ENCODE results near the gene CERS2. TPM values are rescaled to one million over a fixed set of nuclear protein-coding genes. Genes with fewer than 3 reads are reported as not detected.

Gene CERS2
- total and polyA plus RNA-seq, 2 of the 8 experiments (the other 6 are each of a cell fraction or from before 2014, with no cell fraction given) = 216 to 237 TPM

DNA sequence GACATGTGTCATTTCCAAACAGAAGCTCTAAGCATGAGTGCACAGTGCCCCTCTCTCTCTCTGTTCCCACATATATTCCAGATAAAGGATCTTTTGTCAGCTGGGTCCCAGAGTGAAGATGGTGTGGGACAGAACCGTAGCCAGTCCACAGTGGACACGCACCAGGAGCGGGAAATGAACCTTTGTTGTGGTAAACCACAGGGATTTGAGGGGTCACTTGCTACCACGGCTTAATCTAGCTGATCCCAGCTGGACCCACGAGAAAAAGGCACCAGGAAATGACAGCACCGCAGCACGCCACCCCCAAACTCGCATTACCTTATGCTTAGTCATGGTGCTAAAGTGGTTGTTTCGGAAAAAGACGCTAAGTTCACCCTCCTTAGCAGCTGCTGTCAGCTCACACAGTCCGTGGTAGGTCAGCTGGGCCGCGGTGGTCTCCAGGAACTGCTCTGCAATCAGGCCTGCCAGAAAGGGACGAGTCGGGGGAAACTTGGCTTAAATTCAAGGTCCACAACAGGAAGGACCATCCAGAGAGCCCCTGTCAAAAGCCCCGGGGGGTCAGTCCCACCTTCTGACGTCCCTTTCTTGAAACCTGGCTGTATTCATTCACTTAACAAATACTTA is 24.5 kb upstream of the CERS2 start:
- FAIRE-seq = no peak
- POLR2A ChIA-PET (ENCODE audit: partially characterized antibody) = interaction anchor here (0.6 to 6.3 kb wide), 3 partner anchors 17 to 51 kb away, joined by 4 to 44 read pairs (median 11); partner anchors contain the start of genes ANXA9 and CERS2
- TF ChIP-seq JUN (IDR thresholded peaks at IDR 0.05; ENCODE audit: low read depth, low read length) (no peak), CBX8 (IDR thresholded peaks at IDR 0.05; ENCODE audit: borderline replicate concordance, low read depth, low read length) (no peak), TCF12 (IDR thresholded peaks at IDR 0.05; ENCODE audit: low read depth, low read length) (no peak), SUZ12 (IDR thresholded peaks at IDR 0.05; ENCODE audit: low read length) (no peak), JUND (IDR thresholded peaks at IDR 0.05; ENCODE audit: low read length) (no peak), BRCA1 (IDR thresholded peaks at IDR 0.05; ENCODE audit: low read depth, low read length) (no peak), RAD21 (IDR thresholded peaks at IDR 0.05 in 1 of 2, conservative IDR thresholded peaks at IDR 0.05 in 1 of 2; ENCODE audit: low read depth in 2 of 2, low read length in 2 of 2) (no peak)
- TF ChIP-seq, protein P1, sequence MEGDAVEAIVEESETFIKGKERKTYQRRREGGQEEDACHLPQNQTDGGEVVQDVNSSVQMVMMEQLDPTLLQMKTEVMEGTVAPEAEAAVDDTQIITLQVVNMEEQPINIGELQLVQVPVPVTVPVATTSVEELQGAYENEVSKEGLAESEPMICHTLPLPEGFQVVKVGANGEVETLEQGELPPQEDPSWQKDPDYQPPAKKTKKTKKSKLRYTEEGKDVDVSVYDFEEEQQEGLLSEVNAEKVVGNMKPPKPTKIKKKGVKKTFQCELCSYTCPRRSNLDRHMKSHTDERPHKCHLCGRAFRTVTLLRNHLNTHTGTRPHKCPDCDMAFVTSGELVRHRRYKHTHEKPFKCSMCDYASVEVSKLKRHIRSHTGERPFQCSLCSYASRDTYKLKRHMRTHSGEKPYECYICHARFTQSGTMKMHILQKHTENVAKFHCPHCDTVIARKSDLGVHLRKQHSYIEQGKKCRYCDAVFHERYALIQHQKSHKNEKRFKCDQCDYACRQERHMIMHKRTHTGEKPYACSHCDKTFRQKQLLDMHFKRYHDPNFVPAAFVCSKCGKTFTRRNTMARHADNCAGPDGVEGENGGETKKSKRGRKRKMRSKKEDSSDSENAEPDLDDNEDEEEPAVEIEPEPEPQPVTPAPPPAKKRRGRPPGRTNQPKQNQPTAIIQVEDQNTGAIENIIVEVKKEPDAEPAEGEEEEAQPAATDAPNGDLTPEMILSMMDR (IDR thresholded peaks at IDR 0.05; ENCODE audit: control extremely low read depth in 1 of 3, insufficient read depth in 1 of 3, low read depth in 1 of 3, low read length in 3 of 3) = no peak
- TF ChIP-seq, protein P2, sequence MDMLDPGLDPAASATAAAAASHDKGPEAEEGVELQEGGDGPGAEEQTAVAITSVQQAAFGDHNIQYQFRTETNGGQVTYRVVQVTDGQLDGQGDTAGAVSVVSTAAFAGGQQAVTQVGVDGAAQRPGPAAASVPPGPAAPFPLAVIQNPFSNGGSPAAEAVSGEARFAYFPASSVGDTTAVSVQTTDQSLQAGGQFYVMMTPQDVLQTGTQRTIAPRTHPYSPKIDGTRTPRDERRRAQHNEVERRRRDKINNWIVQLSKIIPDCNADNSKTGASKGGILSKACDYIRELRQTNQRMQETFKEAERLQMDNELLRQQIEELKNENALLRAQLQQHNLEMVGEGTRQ (IDR thresholded peaks at IDR 0.05; ENCODE audit: low read length) = no peak

More for the DNA sequence above, 24.5 kb upstream of the CERS2 start:
- CTCF ChIA-PET (ENCODE audit: partially characterized antibody) = interaction anchor here (0.6 to 7.0 kb wide), 8 partner anchors 17 to 157 kb away, joined by 3 to 183 read pairs (median 4); partner anchors contain the start of genes ANXA9, CERS2 and TNFAIP8L2
- WGBS, 2 experiments (ENCODE audit: extremely low coverage in 1 of 2, insufficient coverage in 1 of 2, insufficient read length in 1 of 2, insufficient replicate concordance in 2 of 2, low coverage in 1 of 2, low lambda C conversion rate in 2 of 2, missing lambda C conversion rate in 1 of 2) = 94% methylated on average over 16 of the region's 17 CpGs; no CpG with 5 or more reads in 1 of the 2 experiments
- no peak overlapping the region for H4K91ac ChIP-seq (replicated peaks; ENCODE audit: insufficient read length, low read length)
- H3K9ac ChIP-seq (replicated peaks in 1 of 4; ENCODE audit: extremely low read depth in 1 of 4, low read depth in 3 of 4, low read length in 3 of 4) = no peak overlapping the region
- H3K27me3 ChIP-seq (replicated peaks in 1 of 4; ENCODE audit: control insufficient read depth in 3 of 4, extremely low read depth in 1 of 4, insufficient read depth in 3 of 4, low read length in 3 of 4) = no peaks in the 10 kb centered on the region
- H2BK5ac ChIP-seq (ENCODE audit: low read depth, low read length) = no peak overlapping the region
- no peak overlapping the region for H3K56ac ChIP-seq (replicated peaks; ENCODE audit: insufficient read length, low read depth, low read length)
- no peak overlapping the region for H3K4me2 ChIP-seq (ENCODE audit: insufficient read depth in 1 of 2, low read depth in 2 of 2, low read length in 2 of 2)
- H3K9me3 ChIP-seq (ENCODE audit: insufficient read depth in 2 of 2, low read depth in 1 of 2, low read length in 1 of 2) = no peaks in the 10 kb centered on the region
- no peak overlapping the region for H2AFZ ChIP-seq (ENCODE audit: low read length)
- no peak overlapping the region for H3K18ac ChIP-seq (ENCODE audit: extremely low read depth, low read length)
- H4K8ac ChIP-seq (ENCODE audit: extremely low read depth, insufficient read depth, low read length) = no peak overlapping the region; the same call in 1 of the 2 replicates
- peaks cover 0 to 4% (median 0%) of the 10 kb centered on the region in 4 experiments; a peak in 1 of 7 replicates for H3K4me1 ChIP-seq (replicated peaks in 1 of 4; ENCODE audit: control insufficient read depth in 3 of 4, insufficient read depth in 4 of 4, low read length in 3 of 4)
- no peak overlapping the region for H2AK5ac ChIP-seq (ENCODE audit: low read depth, low read length)
- H2BK15ac ChIP-seq (ENCODE audit: low read length) = no peak overlapping the region
- H3K4ac ChIP-seq (replicated peaks; ENCODE audit: insufficient read length, low read depth, low read length) = no peak overlapping the region
- H2BK20ac ChIP-seq (ENCODE audit: low read length) = no peak overlapping the region
- peaks cover 0 to 7% (median 5%) of the 10 kb centered on the region in 4 experiments; a peak in 6 of 8 replicates for H3K36me3 ChIP-seq (ENCODE audit: control insufficient read depth in 2 of 4, insufficient read depth in 4 of 4, low read length in 3 of 4)
- H3K23ac ChIP-seq (ENCODE audit: insufficient read length) = no peak overlapping the region
- no peaks in the 10 kb centered on the region for H3K23me2 ChIP-seq (ENCODE audit: low read depth, low read length)
- no peak for DNase-seq (ENCODE audit: low read depth in 1 of 2, low spot score in 2 of 2)
- H2BK120ac ChIP-seq (replicated peaks; ENCODE audit: low read depth, low read length) = no peak overlapping the region
- no peak overlapping the region for H3K14ac ChIP-seq (ENCODE audit: insufficient read length)
- H3K79me2 ChIP-seq (ENCODE audit: control insufficient read depth in 1 of 2, insufficient read depth in 2 of 2, low read length in 2 of 2) = no peaks in the 10 kb centered on the region
- no peaks in the 10 kb centered on the region for H4K20me1 ChIP-seq (replicated peaks in 1 of 2; ENCODE audit: control insufficient read depth in 1 of 2, insufficient read depth in 2 of 2, low read length in 2 of 2)
- no peak overlapping the region for H4K5ac ChIP-seq (ENCODE audit: insufficient read length, low read depth, low read length)
- H3K4me3 ChIP-seq (ENCODE audit: extremely low read depth in 1 of 4, insufficient read depth in 2 of 4, low read depth in 3 of 4, low read length in 4 of 4) = no peak overlapping the region
- no peak overlapping the region for H3K27ac ChIP-seq (ENCODE audit: low read depth, low read length)
- no peaks in the 10 kb centered on the region for H3K79me1 ChIP-seq (ENCODE audit: low read depth, low read length)
- H2BK12ac ChIP-seq (ENCODE audit: low read depth, low read length) = no peak overlapping the region

All from H1 (cell line).